ENCODE measurements around the gene C10orf71.

C10orf71 gene

GRCh38 chr10:49257154-49257553 is 41.8 kb upstream of the C10orf71 start:
- TF ChIP-seq CTCF (IDR thresholded peaks at IDR 0.05), result no peak
- H3K27ac ChIP-seq, result no peak overlapping the region
- DNase-seq (ENCODE audit: low spot score), result no peak
- H3K4me3 ChIP-seq, result no peak overlapping the region

DNA sequence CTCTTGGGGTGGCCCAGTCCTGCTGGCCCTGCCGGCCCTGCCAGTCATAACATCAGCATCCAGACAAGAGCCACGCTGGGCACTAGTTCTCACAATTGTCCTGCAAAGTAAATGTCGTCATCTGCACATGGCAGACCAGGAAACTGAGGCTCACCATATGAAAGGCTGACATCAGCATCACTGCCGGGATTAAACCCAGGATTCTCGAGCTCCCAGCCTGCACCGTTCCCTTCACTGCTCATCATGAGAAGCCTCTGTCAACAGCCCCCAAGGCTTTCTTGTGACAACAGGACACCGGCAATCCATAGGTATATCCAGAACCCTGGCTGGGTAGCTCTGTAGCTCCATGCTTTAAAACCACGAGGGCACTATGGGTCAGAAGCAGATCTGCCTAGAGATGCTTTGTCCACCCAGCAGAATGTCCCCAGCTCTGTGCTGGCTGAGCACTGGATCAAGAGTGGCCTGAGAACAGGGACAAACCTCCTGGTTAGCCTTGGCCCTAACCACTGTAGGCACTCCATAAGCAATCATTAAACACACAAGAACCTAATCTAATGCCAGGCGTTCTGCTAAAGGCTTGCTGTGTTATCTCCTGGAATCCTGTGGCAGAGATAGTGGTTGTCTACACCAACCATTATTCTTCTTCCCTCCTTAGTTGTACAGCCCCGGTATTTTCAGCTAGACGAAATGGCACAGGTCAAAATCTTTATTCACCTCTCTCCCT is 41.2 kb upstream of the C10orf71 start:
- DNase-seq (ENCODE audit: low spot score), result no peak
- no peak overlapping the region for H3K4me3 ChIP-seq
- TF ChIP-seq CTCF (IDR thresholded peaks at IDR 0.05), result no peak
- no peak overlapping the region for H3K27ac ChIP-seq

- TF ChIP-seq CTCF (IDR thresholded peaks at IDR 0.05), result no peak
- DNase-seq (ENCODE audit: low spot score), result no peak
- Histone ChIP-seq H3K27ac (no peak overlapping the region), H3K4me3 (no peak overlapping the region)
Observed at GRCh38 chr10:49258350-49258683, 40.7 kb upstream of the C10orf71 start.

GRCh38 chr10:49260644-49261296 is 38.2 kb upstream of the C10orf71 start:
- Histone ChIP-seq H3K27ac (no peak overlapping the region), H3K4me3 (no peak overlapping the region)
- no peak for TF ChIP-seq CTCF (IDR thresholded peaks at IDR 0.05)
- no peak for DNase-seq (ENCODE audit: low spot score)

DNA sequence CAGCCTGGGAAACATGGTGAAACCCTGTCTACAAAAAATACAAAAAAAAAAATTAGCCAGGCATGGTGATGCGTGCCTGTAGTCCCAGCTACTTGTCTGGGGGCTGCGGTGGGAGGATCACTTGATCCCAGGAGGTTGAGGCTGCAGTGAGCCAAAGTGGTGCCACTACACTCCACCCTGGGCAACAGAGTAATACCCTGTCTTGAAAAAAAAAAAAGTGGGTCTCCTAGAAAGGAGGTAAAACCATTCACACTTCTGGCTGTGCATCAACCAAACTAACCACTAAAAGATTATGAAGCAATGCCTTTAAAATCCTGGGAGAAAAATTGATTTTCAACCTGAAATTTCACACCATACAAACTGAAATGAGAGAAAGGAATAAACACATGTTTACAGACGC is 35.4 kb upstream of the C10orf71 start:
- no peak for TF ChIP-seq CTCF (IDR thresholded peaks at IDR 0.05)
- Histone ChIP-seq H3K4me3 (no peak overlapping the region), H3K27ac (no peak overlapping the region)
- no peak for DNase-seq (ENCODE audit: low spot score)

- TF ChIP-seq CTCF (IDR thresholded peaks at IDR 0.05), result no peak
Observed at GRCh38 chr10:49264177-49264677, 34.7 kb upstream of the C10orf71 start.

DNA sequence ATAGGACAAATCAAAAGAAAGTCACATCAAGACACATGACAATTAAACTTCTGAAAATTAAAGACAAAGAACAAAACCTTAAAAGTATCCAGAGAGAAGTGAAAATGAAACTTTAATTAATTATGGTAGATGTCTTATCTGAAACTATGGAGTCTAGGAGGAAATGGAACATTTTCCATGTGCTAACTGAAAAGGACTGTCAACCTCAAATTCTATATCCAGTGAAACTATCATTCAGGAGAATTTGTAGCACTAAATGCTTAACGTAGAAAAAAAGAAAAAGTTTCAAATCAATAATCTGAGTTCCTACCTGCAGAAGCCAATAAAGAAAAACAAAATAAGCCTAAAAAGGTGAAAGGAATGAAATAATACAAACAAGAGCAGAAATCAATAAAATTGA is 33.1 kb upstream of the C10orf71 start:
- no peak overlapping the region for H3K4me3 ChIP-seq
- no peak overlapping the region for H3K27ac ChIP-seq
- no peak for DNase-seq (ENCODE audit: low spot score)
- no peak for TF ChIP-seq CTCF (IDR thresholded peaks at IDR 0.05)

More at GRCh38 chr10:49264177-49264677, 34.7 kb upstream of the C10orf71 start:
- Histone ChIP-seq H3K4me3 (no peak overlapping the region), H3K27ac (no peak overlapping the region)
- DNase-seq (ENCODE audit: low spot score), result no peak

All from coronary artery (tissue), 2 donors.